Measurements from ENCODE around the gene FXYD3. TPM values are rescaled to one million over a fixed set of nuclear protein-coding genes. Genes with fewer than 3 reads are reported as not detected.

The FXYD3 gene
- total RNA-seq (2022) (4.3 and 6.9 TPM in 2 replicates), Bru-seq, nascent RNA (percentile 26 among the genes with signal in this experiment), BruChase-seq, experiment 1, labeled RNA remaining after a 6-hour chase (percentile 26 among the genes with signal in this experiment), BruChase-seq, experiment 2, labeled RNA remaining after a 2-hour chase (percentile 21 among the genes with signal in this experiment)
- long read RNA-seq, partial matches to known transcripts: 5 of 7 reads
- long read RNA-seq, other reads (novel, unspliced or antisense): 2 of 7 reads

GRCh38 chr19:35115177-35115951 lies at the start of gene FXYD3:
TSS of gene FXYD3 (plus strand) at chr19:35115823. CDS start at chr19:35119377, 3,554 bp downstream.
- CTCF ChIA-PET: interaction anchor here (0.6 to 6.5 kb wide), 28 partner anchors 9 to 392 kb away, joined by 3 to 91 read pairs (median 4); partner anchors contain the start of genes FXYD7 and LGI4
- H3K4me3 Mint-ChIP-seq (ENCODE audit: unreplicated experiment): peak within 1 kb of the TSS; percentile 57
- peaks cover 46% of the 10 kb centered on the region for H3K4me1 Mint-ChIP-seq (ENCODE audit: insufficient read depth, unreplicated experiment)
- no peaks in the 10 kb centered on the region for H3K9me3 Mint-ChIP-seq (ENCODE audit: unreplicated experiment)
- H3K36me3 Mint-ChIP-seq (ENCODE audit: insufficient read depth, unreplicated experiment): peaks cover 7% of the 10 kb centered on the region
- H3K27ac Mint-ChIP-seq (ENCODE audit: low read depth, unreplicated experiment): peak within 1 kb of the TSS; percentile 73
- no peak for TF ChIP-seq CTCF (IDR thresholded peaks at IDR 0.05; ENCODE audit: unreplicated experiment)
- BruUV-seq (replicated peaks): no TSS peak
- no peaks in the 10 kb centered on the region for H3K27me3 Mint-ChIP-seq (ENCODE audit: insufficient read depth, unreplicated experiment)
- DNase-seq (ENCODE audit: unreplicated experiment): peak; percentile 42
- POLR2A ChIA-PET: interaction anchor here (0.5 to 4.1 kb wide), 14 partner anchors 8 to 423 kb away, joined by 3 to 70 read pairs (median 5); partner anchors contain the start of gene LGI4
- intact Hi-C loops (cut with micrococcal nuclease): no loop called here

GRCh38 chr19:35066121-35066520 lies 49.5 kb upstream of the FXYD3 start:
- no peak for DNase-seq (ENCODE audit: unreplicated experiment)
- no TSS peak for BruUV-seq (replicated peaks)
- POLR2A ChIA-PET: interaction anchor here (0.5 to 2.0 kb wide), 5 partner anchors 32 to 70 kb away, joined by 3 to 7 read pairs (median 4); no protein-coding TSS in a partner anchor
- Mint-ChIP-seq H3K9me3 (ENCODE audit: unreplicated experiment) (no peaks in the 10 kb centered on the region), H3K4me3 (ENCODE audit: unreplicated experiment) (no peak overlapping the region), H3K27ac (ENCODE audit: low read depth, unreplicated experiment) (no peak overlapping the region), H3K4me1 (ENCODE audit: insufficient read depth, unreplicated experiment) (no peaks in the 10 kb centered on the region), H3K36me3 (ENCODE audit: insufficient read depth, unreplicated experiment) (no peaks in the 10 kb centered on the region), H3K27me3 (ENCODE audit: insufficient read depth, unreplicated experiment) (no peaks in the 10 kb centered on the region)
- intact Hi-C loops (cut with micrococcal nuclease): loop anchor here (2.0 to 10.0 kb wide), 3 partner anchors 23 to 401 kb away; partner anchors contain the start of gene LSR
- CTCF ChIA-PET: interaction anchor here (0.5 to 3.3 kb wide), 43 partner anchors 9 to 1969 kb away, joined by 3 to 80 read pairs (median 5); partner anchors contain the start of genes FXYD1, FXYD3, HPN and LGI4
- TF ChIP-seq CTCF (IDR thresholded peaks at IDR 0.05; ENCODE audit: unreplicated experiment): no peak

- H3K4me3 Mint-ChIP-seq (ENCODE audit: unreplicated experiment): no peak overlapping the region
- H3K9me3 Mint-ChIP-seq (ENCODE audit: unreplicated experiment): no peaks in the 10 kb centered on the region
- no peak overlapping the region for H3K27ac Mint-ChIP-seq (ENCODE audit: low read depth, unreplicated experiment)
- H3K27me3 Mint-ChIP-seq (ENCODE audit: insufficient read depth, unreplicated experiment): no peaks in the 10 kb centered on the region
- DNase-seq (ENCODE audit: unreplicated experiment): peak; percentile 90
- ChIA-PET POLR2A (interaction anchor here (0.6 to 2.0 kb wide), 8 partner anchors 31 to 69 kb away, joined by 3 to 7 read pairs (median 4); no protein-coding TSS in a partner anchor), CTCF (interaction anchor here (0.5 to 3.3 kb wide), 51 partner anchors 9 to 1968 kb away, joined by 3 to 80 read pairs (median 4); partner anchors contain the start of genes FXYD1, FXYD3, HPN and LGI4)
- BruUV-seq (replicated peaks): no TSS peak
- intact Hi-C loops (cut with micrococcal nuclease): loop anchor here (1.0 to 10.0 kb wide), 5 partner anchors 22 to 400 kb away; partner anchors contain the start of genes LGI4 and LSR
- peak; percentile 97 for TF ChIP-seq CTCF (IDR thresholded peaks at IDR 0.05; ENCODE audit: unreplicated experiment)
- H3K36me3 Mint-ChIP-seq (ENCODE audit: insufficient read depth, unreplicated experiment): no peaks in the 10 kb centered on the region
- no peaks in the 10 kb centered on the region for H3K4me1 Mint-ChIP-seq (ENCODE audit: insufficient read depth, unreplicated experiment)
Measured at GRCh38 chr19:35066691-35067563, 48.7 kb upstream of the FXYD3 start.
